NCI-H1048 (cell line): Measurements from ENCODE around the gene TNIP2.
"Not testable (repeated sequence)": the region's sequence is repeated elsewhere in the genome, so short reads cannot be mapped to it uniquely, and the experiment has no call there.

ENCODE experiments used
- DNase-seq: peaks from one replicate; lab custom pipeline; 2025; lab: John Stamatoyannopoulos, UW

The TNIP2 gene

GRCh38 chr4:2793586-2794485, 37.7 kb upstream of the TNIP2 start:
- DNase-seq, result peak; percentile 6

- peak; percentile 68 for DNase-seq
These were observed 36.8 kb upstream of the TNIP2 start, which contains the start of gene SH3BP2 for GRCh38 chr4:2792711-2793585. TSS of gene SH3BP2 (plus strand) at chr4:2793085. CDS start at chr4:2820618, 27,533 bp downstream.

GRCh38 chr4:2792396-2792710, 36.2 kb upstream of the TNIP2 start:
- DNase-seq, result no peak

GRCh38 chr4:2791518-2792395, 35.6 kb upstream of the TNIP2 start:
- no peak for DNase-seq

GRCh38 chr4:2790583-2791517, 34.7 kb upstream of the TNIP2 start:
- no peak for DNase-seq

- DNase-seq, result no peak
These were observed 33.9 kb upstream of the TNIP2 start for GRCh38 chr4:2789793-2790582.

GRCh38 chr4:2789351-2789750, 33.2 kb upstream of the TNIP2 start:
- DNase-seq, result no peak

- DNase-seq, result no peak
These were observed 32.5 kb upstream of the TNIP2 start for GRCh38 chr4:2788532-2789103.

GRCh38 chr4:2788101-2788500, 32.0 kb upstream of the TNIP2 start:
- no peak for DNase-seq

GRCh38 chr4:2787230-2788100, 31.3 kb upstream of the TNIP2 start:
- DNase-seq, result no peak

GRCh38 chr4:2786794-2787229, 30.7 kb upstream of the TNIP2 start:
- DNase-seq, result no peak

GRCh38 chr4:2786152-2786671, 30.1 kb upstream of the TNIP2 start:
- DNase-seq, result no peak

- no peak for DNase-seq
These were observed 29.5 kb upstream of the TNIP2 start for GRCh38 chr4:2785613-2786012.

- DNase-seq, result no peak
These were observed 27.7 kb upstream of the TNIP2 start for GRCh38 chr4:2783790-2784189.

- DNase-seq, result no peak
These were observed 25.8 kb upstream of the TNIP2 start for GRCh38 chr4:2781911-2782310.

GRCh38 chr4:2780643-2781042, 24.5 kb upstream of the TNIP2 start:
- DNase-seq, result not testable (repeated sequence)

GRCh38 chr4:2771264-2771663, 15.1 kb upstream of the TNIP2 start:
- DNase-seq, result no peak

GRCh38 chr4:2768921-2769336, 12.8 kb upstream of the TNIP2 start:
- no peak for DNase-seq
